GM12801 (cell line): Measurements from ENCODE around the gene ANGPTL2.

Experiments used
- CTCF ChIP-seq: IDR thresholded peaks from one replicate; pipeline ENCODE4 v1.5.1; 2011; ENCODE audit warnings: control low read depth; ENCODE audit not compliant: insufficient read length; ENCODE audit errors: extremely low read depth

The ANGPTL2 gene

GRCh38 chr9:127149463-127150390 is 27.3 kb upstream of the ANGPTL2 start:
- no peak for TF ChIP-seq CTCF

- TF ChIP-seq CTCF: no peak
Measured at GRCh38 chr9:127149010-127149409, 26.6 kb upstream of the ANGPTL2 start.

- no peak for TF ChIP-seq CTCF
Measured at GRCh38 chr9:127148014-127148413, 25.6 kb upstream of the ANGPTL2 start.

DNA sequence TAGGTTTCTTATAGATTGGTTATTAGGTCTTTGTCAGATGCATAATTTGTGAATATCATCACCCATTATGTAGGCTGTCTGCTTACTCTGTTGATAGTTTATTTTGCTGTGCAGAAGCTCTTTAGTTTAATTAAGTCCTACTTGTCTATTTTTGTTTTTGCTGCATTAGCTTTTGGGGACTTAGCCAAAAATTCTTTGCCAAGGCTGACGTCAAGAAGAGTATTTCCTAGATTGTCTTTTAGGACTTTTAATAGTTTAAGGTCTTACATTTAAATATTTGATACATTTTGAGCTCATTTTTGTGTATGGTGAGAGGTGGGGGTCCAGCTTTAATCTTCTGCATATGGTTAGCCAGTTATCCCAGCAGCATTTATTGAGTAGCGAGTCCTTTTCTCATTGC is 24.8 kb upstream of the ANGPTL2 start:
- no peak for TF ChIP-seq CTCF

GRCh38 chr9:127144670-127145445 is 22.4 kb upstream of the ANGPTL2 start:
- TF ChIP-seq CTCF: no peak

GRCh38 chr9:127143920-127144465 is 21.6 kb upstream of the ANGPTL2 start:
- TF ChIP-seq CTCF: no peak

GRCh38 chr9:127142931-127143464 is 20.6 kb upstream of the ANGPTL2 start:
- TF ChIP-seq CTCF: no peak
